ENCODE measurements around the gene MYO10.

DNA sequence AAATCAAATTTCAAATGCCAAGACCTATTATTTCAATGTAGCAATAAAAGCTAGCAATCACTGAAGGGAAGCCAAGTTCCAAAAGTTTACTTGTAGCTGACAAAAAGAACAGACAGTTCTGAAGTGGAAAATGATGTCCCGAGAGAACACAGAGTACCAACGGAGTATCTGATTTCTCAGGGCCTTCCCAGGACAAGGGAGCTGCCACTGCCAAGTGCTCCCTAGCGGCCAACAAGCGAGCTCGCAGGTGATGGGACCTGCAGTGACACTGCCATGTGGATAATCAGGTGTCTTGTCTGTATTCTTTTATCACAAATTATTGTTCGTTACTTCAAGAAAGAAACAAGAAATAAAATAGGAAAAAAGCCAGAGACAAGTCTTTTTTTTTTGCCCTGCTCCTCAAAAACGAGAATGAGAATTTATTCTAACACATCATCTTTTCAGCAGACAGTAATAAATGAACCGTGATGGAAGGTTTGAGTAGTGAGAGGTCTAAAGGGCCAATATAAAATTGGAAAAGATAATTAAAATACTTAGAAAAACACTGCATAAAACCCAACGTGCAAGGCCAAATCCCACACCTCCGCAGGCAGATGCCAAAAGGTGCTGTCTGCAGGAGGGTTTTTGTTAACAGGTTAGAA lies 159.4 kb downstream of the MYO10 start:
- TF ChIP-seq, protein P1, sequence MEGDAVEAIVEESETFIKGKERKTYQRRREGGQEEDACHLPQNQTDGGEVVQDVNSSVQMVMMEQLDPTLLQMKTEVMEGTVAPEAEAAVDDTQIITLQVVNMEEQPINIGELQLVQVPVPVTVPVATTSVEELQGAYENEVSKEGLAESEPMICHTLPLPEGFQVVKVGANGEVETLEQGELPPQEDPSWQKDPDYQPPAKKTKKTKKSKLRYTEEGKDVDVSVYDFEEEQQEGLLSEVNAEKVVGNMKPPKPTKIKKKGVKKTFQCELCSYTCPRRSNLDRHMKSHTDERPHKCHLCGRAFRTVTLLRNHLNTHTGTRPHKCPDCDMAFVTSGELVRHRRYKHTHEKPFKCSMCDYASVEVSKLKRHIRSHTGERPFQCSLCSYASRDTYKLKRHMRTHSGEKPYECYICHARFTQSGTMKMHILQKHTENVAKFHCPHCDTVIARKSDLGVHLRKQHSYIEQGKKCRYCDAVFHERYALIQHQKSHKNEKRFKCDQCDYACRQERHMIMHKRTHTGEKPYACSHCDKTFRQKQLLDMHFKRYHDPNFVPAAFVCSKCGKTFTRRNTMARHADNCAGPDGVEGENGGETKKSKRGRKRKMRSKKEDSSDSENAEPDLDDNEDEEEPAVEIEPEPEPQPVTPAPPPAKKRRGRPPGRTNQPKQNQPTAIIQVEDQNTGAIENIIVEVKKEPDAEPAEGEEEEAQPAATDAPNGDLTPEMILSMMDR (IDR thresholded peaks at IDR 0.05; ENCODE audit: low read depth, low read length): peak; percentile 50
- no peak for TF ChIP-seq EZH2phosphoT487 (IDR thresholded peaks at IDR 0.05; ENCODE audit: low read depth)

Data from OCI-LY3 (cell line).